Lower leg skin (tissue), 3 donors: ENCODE measurements around the gene EIF3F.

ENCODE experiments used
- POLR2A ChIP-seq, 2 donors: fragments of 450-650 bp; IDR thresholded peaks; one replicate each; pipeline ENCODE4 v1.6.1; 2016 to 2017; ENCODE audit warnings: antibody characterized with exemption in 2 of 2, mild to moderate bottlenecking in 1 of 2, moderate library complexity in 1 of 2
- TF ChIP-seq, protein P1 (sequence below), 3 donors: fragments of 450-650 bp; IDR thresholded peaks; one replicate each; pipeline ENCODE4 v1.5.1; 2016; ENCODE audit warnings: antibody characterized with exemption in 3 of 3, mild to moderate bottlenecking in 3 of 3, moderate library complexity in 2 of 3

DNA sequence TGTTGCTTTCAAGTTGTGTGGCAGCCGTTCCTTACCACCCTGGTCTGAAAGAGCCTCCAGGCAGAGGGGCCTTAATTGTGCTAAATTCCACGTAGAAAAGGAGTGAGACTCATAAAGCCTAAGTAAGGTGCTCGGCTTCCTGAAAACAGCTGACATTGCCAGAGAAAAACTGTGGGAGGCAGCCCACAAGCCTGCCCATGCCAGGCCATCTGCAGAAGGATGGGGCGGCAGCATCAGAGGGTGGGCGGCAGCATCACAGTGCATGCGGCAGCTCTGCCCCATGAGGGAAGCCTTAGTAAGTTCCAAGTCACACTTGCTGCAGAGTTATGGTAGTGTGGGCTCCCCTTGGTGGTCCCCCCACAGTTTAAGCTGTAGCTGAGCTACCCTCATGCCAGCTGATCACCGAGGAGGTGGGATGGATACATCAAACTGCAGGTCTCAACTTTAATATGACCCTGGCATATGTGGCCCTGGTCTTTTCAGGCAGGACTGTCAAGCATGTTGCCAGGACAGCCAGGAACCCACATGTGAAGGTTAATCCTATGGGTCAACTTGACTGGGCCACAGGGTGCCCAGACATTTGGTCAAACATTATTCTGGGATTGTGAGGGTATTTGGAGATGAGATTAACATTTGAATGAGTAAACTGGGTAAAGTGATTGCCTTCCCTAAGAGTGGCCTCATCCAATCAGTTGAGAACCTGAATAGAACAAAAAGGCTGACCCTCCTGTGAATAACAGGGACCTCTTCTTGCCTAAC lies 3.1 kb upstream of the EIF3F start:
- no peak for TF ChIP-seq POLR2A (IDR thresholded peaks at IDR 0.05)
- TF ChIP-seq, protein P1, sequence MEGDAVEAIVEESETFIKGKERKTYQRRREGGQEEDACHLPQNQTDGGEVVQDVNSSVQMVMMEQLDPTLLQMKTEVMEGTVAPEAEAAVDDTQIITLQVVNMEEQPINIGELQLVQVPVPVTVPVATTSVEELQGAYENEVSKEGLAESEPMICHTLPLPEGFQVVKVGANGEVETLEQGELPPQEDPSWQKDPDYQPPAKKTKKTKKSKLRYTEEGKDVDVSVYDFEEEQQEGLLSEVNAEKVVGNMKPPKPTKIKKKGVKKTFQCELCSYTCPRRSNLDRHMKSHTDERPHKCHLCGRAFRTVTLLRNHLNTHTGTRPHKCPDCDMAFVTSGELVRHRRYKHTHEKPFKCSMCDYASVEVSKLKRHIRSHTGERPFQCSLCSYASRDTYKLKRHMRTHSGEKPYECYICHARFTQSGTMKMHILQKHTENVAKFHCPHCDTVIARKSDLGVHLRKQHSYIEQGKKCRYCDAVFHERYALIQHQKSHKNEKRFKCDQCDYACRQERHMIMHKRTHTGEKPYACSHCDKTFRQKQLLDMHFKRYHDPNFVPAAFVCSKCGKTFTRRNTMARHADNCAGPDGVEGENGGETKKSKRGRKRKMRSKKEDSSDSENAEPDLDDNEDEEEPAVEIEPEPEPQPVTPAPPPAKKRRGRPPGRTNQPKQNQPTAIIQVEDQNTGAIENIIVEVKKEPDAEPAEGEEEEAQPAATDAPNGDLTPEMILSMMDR (IDR thresholded peaks at IDR 0.05), result no peak
